SK-N-SH treated with all-trans-retinoic acid at 6 μM for 48 hours (cell line): Measurements from ENCODE around the gene MYT1.

Source experiments
- ATAC-seq: fragments of 200-7000 bp; cut with Tn5 transposase; 3 replicates; pipeline ENCODE4 v1.9.1; 2020; ENCODE audit warnings: mild to moderate bottlenecking, moderate library complexity
- ARNTL ChIP-seq: fragments of 450-650 bp; formaldehyde crosslinking; IDR thresholded peaks from 2 replicates; pipeline ENCODE4 v1.5.0; 2020; ENCODE audit warnings: low read depth, mild to moderate bottlenecking, moderate library complexity, borderline replicate concordance
- BACH2 ChIP-seq: fragments of 250-450 bp; sonication (Bioruptor Pico); IDR thresholded peaks from 2 replicates; pipeline ENCODE4 v1.9.0; 2021; ENCODE audit warnings: mild to moderate bottlenecking, borderline replicate concordance
- CREB5 ChIP-seq: fragments of 250-450 bp; sonication (Bioruptor Pico); IDR thresholded peaks from 2 replicates; pipeline ENCODE4 v1.5.1; 2020; ENCODE audit warnings: low read depth, mild to moderate bottlenecking, moderate library complexity
- CSDC2 ChIP-seq: fragments of 250-450 bp; sonication (Bioruptor Pico); IDR thresholded peaks from 2 replicates; pipeline ENCODE4 v1.5.0; 2020; ENCODE audit warnings: mild to moderate bottlenecking, moderate library complexity
- CSRNP3 ChIP-seq: fragments of 250-450 bp; sonication (Bioruptor Pico); IDR thresholded peaks from 2 replicates; pipeline ENCODE4 v1.5.1; 2021; ENCODE audit warnings: mild to moderate bottlenecking, moderate library complexity
- ESRRG ChIP-seq: fragments of 250-450 bp; sonication (Bioruptor Pico); IDR thresholded peaks from 2 replicates; pipeline ENCODE4 v1.6.1; 2021; ENCODE audit warnings: mild to moderate bottlenecking
- GLIS3 ChIP-seq: fragments of 250-450 bp; sonication (Bioruptor Pico); IDR thresholded peaks from 2 replicates; pipeline ENCODE4 v1.5.0; 2020; ENCODE audit warnings: mild to moderate bottlenecking, moderate library complexity
- OSR1 ChIP-seq: fragments of 250-450 bp; sonication (Bioruptor Pico); IDR thresholded peaks from 2 replicates; pipeline ENCODE4 v1.8.0; 2022; ENCODE audit warnings: moderate library complexity, mild to moderate bottlenecking, inconsistent platforms
- PATZ1 ChIP-seq: fragments of 250-450 bp; sonication (Bioruptor Pico); IDR thresholded peaks from 2 replicates; pipeline ENCODE4 v1.8.0; 2020; ENCODE audit warnings: mild to moderate bottlenecking, moderate library complexity, borderline replicate concordance
- POU6F1 ChIP-seq: fragments of 250-450 bp; sonication (Bioruptor Pico); IDR thresholded peaks from 2 replicates; pipeline ENCODE4 v1.8.0; 2021; ENCODE audit warnings: low read depth, mild to moderate bottlenecking, moderate library complexity, borderline replicate concordance
- PPARA ChIP-seq: fragments of 250-450 bp; sonication (Bioruptor Pico); IDR thresholded peaks from 2 replicates; pipeline ENCODE4 v1.5.0; 2020; ENCODE audit warnings: mild to moderate bottlenecking, borderline replicate concordance
- RARB ChIP-seq: fragments of 250-450 bp; sonication (Bioruptor Pico); IDR thresholded peaks from 2 replicates; pipeline ENCODE4 v1.8.0; 2021; ENCODE audit warnings: mild to moderate bottlenecking, moderate library complexity
- TCF4 ChIP-seq: fragments of 250-450 bp; sonication (Bioruptor Pico); IDR thresholded peaks from 2 replicates; pipeline ENCODE4 v1.8.0; 2021; ENCODE audit warnings: mild to moderate bottlenecking, moderate library complexity, borderline replicate concordance
- TSHZ2 ChIP-seq: fragments of 250-450 bp; sonication (Bioruptor Pico); IDR thresholded peaks from 2 replicates; pipeline ENCODE4 v1.5.0; 2020; ENCODE audit warnings: mild to moderate bottlenecking, moderate library complexity
- ZFP3 ChIP-seq: fragments of 250-450 bp; sonication (Bioruptor Pico); IDR thresholded peaks from 2 replicates; pipeline ENCODE4 v1.5.0; 2020; ENCODE audit warnings: mild to moderate bottlenecking, moderate library complexity
- ZFP30 ChIP-seq: fragments of 450-650 bp; formaldehyde crosslinking; IDR thresholded peaks from 2 replicates; pipeline ENCODE4 v1.5.0; 2022; ENCODE audit warnings: mild to moderate bottlenecking, moderate library complexity
- ZNF565 ChIP-seq: fragments of 450-650 bp; formaldehyde crosslinking; conservative IDR thresholded peaks from 2 replicates; pipeline ENCODE4 v1.5.0; 2020; ENCODE audit warnings: low read depth, mild to moderate bottlenecking, moderate library complexity
- ZNF70 ChIP-seq: fragments of 450-650 bp; formaldehyde crosslinking; IDR thresholded peaks from 2 replicates; pipeline ENCODE4 v1.5.0; 2020; ENCODE audit warnings: mild to moderate bottlenecking, moderate library complexity
- ZNF8 ChIP-seq: fragments of 450-650 bp; formaldehyde crosslinking; IDR thresholded peaks from 2 replicates; pipeline ENCODE4 v1.5.0; 2020; ENCODE audit warnings: mild to moderate bottlenecking, moderate library complexity

The MYT1 gene

GRCh38 chr20:64237316-64237715, 73.1 kb downstream of the MYT1 start (continued):
- no peak for TF ChIP-seq ZNF70

GRCh38 chr20:64238115-64238825, 74.0 kb downstream of the MYT1 start:
- no peak for TF ChIP-seq ZNF565 (CRISPR knock-in tag)
- TF ChIP-seq PATZ1 (CRISPR knock-in tag) = no peak
- no peak for TF ChIP-seq BACH2 (CRISPR knock-in tag)
- TF ChIP-seq ZFP3 (CRISPR knock-in tag) = no peak
- TF ChIP-seq ARNTL = no peak
- TF ChIP-seq TSHZ2 = no peak
- TF ChIP-seq ZNF8 (CRISPR knock-in tag) = no peak
- no peak for TF ChIP-seq CSDC2
- no peak for TF ChIP-seq TCF4 (CRISPR knock-in tag)
- no peak for TF ChIP-seq CREB5 (CRISPR knock-in tag)
- TF ChIP-seq PPARA = no peak
- TF ChIP-seq POU6F1 (CRISPR knock-in tag) = no peak
- TF ChIP-seq ZFP30 (CRISPR knock-in tag) = no peak
- no peak for TF ChIP-seq CSRNP3 (CRISPR knock-in tag)
- no peak for TF ChIP-seq GLIS3 (CRISPR knock-in tag)
- no peak for TF ChIP-seq ESRRG (CRISPR knock-in tag)
- no peak for ATAC-seq

GRCh38 chr20:64238851-64239387, 74.7 kb downstream of the MYT1 start:
- ATAC-seq = no peak
- TF ChIP-seq TSHZ2 = no peak
- no peak for TF ChIP-seq PPARA
- TF ChIP-seq ARNTL = no peak
- no peak for TF ChIP-seq RARB (CRISPR knock-in tag)
- TF ChIP-seq OSR1 (CRISPR knock-in tag) = no peak
- TF ChIP-seq CREB5 (CRISPR knock-in tag) = no peak
